ENCODE results near the gene PRAC1. TPM values are rescaled to one million over a fixed set of nuclear protein-coding genes. Genes with fewer than 3 reads are reported as not detected.

Gene PRAC1
- total RNA-seq, 2 donors from 2014 or later, result not detected

DNA sequence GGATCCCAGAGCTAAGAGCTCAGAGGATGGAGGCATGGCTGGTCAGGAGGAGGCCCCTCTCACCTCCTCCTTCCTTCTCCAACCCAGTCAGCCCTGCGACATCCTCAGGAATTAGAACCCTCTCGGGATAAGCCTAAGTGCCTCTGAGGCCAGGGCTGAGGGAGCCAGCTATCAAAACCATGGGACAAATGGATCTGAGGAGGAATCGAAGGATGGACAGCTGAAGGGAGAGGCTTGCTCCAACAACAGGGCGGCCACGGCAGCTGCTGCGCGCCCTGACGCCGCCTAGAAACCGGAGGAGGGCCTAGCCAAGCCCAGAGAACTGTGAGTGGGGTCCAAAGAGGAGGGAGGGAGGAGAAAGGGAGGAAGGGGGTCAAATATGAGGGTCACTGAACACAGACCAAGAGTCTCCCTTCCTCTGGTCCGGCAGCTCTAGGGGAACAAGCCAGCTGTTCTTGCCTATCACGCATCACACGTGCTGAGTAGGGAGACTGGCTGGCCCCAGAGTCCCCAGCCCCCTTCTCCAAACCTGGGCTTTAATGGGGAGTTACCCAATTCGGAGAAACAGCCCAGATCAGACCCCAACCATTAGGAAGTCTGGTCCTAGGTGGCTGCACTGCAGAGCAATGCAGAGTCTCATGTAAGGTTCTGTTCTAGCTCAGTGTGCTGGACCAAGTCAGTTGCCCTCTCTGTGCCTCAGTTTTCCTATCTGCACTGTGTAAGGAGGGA is 12.2 kb upstream of the PRAC1 start:
- Mint-ChIP-seq H3K4me1 (peaks cover 7% of the 10 kb centered on the region), H3K27ac (no peak overlapping the region), H3K36me3 (ENCODE audit: low read depth) (no peaks in the 10 kb centered on the region), H3K4me3 (no peak overlapping the region), H3K9me3 (no peaks in the 10 kb centered on the region), H3K27me3 (peaks cover 84% of the 10 kb centered on the region)
- no peak for ATAC-seq (replicated peaks)

DNA sequence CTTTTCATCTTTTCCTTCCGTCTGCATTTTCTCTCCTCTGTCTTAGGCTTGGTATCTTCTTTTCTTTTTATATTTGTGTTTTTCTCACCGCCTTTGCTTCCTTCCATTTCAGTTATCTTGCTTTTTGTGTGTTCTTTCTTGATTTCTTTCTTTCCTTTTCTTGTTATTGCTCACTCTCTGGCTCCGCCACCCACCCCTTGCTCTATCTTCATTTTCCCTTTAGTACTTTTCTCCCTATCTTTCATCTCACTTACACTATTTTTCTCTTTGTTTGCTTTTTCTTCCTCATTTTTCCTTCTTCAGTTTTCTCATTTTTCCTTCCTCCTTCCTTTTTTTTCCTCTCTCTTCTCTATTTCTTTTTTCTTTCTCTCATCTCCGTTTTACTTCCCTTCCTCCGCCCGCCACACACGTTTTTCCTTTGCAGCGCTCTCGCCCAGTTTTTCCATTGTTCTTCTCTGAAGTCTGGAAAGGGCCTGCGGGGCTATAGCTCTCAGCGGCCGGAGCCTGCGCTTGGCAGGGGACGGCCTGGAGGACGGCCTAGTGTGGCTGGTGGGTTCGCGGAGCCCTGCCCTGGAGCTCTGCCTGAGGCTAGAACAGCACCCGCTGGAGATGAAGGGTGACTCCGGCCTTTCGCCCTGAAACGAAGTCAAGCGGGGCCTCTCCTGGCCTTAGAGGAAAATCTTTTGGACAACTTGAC is 11.5 kb upstream of the PRAC1 start:
- Mint-ChIP-seq H3K27ac (peak overlapping the region; percentile 5), H3K4me1 (peaks cover 7% of the 10 kb centered on the region), H3K4me3 (peak overlapping the region; percentile 40), H3K27me3 (peaks cover 84% of the 10 kb centered on the region), H3K36me3 (ENCODE audit: low read depth) (no peaks in the 10 kb centered on the region), H3K9me3 (no peaks in the 10 kb centered on the region)
- no peak for ATAC-seq (replicated peaks)

DNA sequence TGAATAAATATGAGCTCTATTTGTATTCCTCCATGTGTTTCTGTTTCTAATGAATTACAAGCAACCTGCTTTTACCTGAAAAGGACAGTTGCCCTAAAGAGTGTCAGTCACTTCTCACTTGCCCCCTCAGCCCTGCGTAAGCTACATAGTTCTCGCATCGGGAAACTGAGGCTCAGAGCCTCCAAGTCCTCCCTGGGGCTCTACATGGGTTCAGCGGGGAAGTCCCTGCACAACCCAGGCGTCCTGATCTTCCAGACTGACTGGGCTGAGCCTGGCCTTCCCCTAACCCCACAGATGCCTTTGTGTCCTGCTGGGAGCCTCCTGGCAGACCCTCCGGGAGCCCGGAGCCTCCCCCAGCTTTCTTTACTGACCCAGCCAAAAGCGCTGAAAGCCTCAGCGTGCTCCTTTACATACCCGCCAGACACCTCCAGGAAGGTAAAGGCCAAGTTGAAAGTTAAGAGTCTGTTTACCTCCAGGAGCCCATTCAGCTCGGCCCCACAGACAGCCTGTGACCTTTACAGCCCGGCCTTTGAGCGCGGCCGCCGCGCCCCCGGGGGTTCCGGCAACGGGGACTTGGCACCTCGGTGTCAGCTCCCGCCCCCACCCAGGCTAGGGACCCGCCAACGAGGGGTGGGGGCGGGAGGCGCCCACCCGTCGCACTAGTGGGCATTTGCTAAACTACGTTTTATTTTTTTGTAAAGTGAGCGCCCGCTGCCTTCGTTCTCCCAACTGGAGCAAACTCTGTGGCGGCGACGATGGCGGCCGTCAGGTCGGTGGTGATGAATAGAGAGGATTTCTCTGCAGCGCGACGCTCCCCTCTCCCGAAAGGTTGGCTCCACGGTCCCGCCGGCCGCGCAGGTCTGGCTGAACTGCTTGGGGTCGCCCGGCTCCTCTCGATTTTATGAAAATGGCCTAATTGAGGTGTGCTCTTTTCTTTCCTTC is 10.6 kb upstream of the PRAC1 start:
- peak overlapping the region; percentile 40 for H3K4me3 Mint-ChIP-seq
- H3K4me1 Mint-ChIP-seq, result peaks cover 7% of the 10 kb centered on the region
- no peak for ATAC-seq (replicated peaks)
- H3K36me3 Mint-ChIP-seq (ENCODE audit: low read depth), result no peaks in the 10 kb centered on the region
- peak overlapping the region; percentile 5 for H3K27ac Mint-ChIP-seq
- H3K27me3 Mint-ChIP-seq, result peaks cover 83% of the 10 kb centered on the region
- H3K9me3 Mint-ChIP-seq, result no peaks in the 10 kb centered on the region

DNA sequence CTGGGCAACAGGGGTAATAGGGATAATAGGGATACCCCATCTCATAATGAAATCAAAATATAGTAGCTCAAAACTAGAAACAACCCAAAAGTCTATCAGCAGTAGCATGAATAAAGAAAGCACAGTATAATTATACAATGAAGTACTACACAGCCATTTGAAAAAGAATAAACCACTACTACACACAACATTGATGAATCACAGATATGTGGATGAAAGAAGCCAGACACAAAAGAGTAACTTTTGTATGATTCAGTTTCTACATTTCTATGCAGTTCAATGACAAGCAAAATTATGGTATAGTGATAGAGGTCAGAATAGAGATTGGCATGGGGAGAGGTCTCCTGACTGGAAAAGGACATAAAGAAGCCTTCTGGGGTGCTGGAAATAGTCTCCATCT is 9.0 kb upstream of the PRAC1 start:
- no peak overlapping the region for H3K4me3 Mint-ChIP-seq
- H3K27ac Mint-ChIP-seq, result no peak overlapping the region
- no peak for ATAC-seq (replicated peaks)
- no peaks in the 10 kb centered on the region for H3K36me3 Mint-ChIP-seq (ENCODE audit: low read depth)
- peaks cover 7% of the 10 kb centered on the region for H3K4me1 Mint-ChIP-seq
- H3K27me3 Mint-ChIP-seq, result peaks cover 84% of the 10 kb centered on the region
- no peaks in the 10 kb centered on the region for H3K9me3 Mint-ChIP-seq

DNA sequence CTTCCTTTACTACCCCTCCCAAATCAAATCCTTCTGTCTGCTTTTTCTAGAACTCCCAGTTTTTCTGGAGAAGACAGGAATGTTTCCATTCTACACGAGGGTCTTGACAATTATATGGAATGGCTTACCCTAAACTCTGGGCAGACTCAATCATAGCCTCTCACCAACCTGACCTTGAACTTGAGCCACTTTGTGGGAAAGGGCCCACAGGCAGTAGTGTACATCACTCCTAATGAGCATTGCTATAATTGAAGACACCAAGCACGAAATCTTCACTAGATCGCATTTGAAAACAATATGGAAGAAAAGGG is 7.9 kb upstream of the PRAC1 start:
- peaks cover 7% of the 10 kb centered on the region for H3K4me1 Mint-ChIP-seq
- no peak overlapping the region for H3K4me3 Mint-ChIP-seq
- no peak for ATAC-seq (replicated peaks)
- H3K27ac Mint-ChIP-seq, result no peak overlapping the region
- no peaks in the 10 kb centered on the region for H3K36me3 Mint-ChIP-seq (ENCODE audit: low read depth)
- H3K27me3 Mint-ChIP-seq, result peaks cover 81% of the 10 kb centered on the region
- no peaks in the 10 kb centered on the region for H3K9me3 Mint-ChIP-seq

DNA sequence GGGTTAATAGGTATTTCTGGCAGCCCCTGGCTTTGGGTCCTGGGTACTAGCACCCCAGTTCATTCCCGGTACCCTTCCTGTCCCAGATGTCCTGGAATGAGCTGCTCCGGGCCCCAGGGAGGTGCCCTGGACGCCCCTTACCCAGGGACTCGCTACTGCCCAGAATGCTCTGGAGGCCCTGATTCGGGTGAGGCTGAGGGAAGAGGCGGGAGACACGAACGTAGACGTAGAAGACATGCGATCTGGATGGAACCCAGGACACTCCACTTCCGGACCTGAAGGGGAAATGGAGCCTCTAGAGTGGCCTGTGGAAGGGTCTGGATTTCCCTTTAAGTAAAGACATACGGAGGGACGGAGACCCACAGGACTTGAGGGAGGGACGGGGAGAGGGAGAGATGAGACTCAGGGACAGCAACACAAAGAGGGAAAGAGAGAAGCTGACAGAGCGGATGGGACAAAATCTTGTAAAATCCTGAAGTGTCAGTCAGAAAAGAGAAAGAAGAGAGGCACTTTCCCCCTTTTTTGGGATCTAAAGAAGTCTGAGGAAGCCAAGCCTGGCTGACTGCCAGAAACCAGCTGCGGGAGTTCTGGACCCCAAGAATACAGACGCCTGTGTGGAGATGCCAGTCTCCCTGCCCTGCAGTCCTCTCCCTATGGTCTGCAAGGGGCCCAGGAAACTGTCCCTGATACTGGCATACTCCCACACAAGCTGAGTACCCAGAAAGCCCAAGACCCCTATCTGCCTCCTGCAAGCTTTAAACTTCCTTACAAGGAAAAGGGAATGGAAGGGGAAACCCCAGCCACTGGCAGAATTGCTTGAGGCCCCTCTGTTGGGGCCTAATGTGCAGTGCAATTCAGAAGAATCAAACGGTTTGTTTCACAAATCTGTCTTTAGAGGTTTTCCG is 7.3 kb upstream of the PRAC1 start:
- Mint-ChIP-seq H3K36me3 (ENCODE audit: low read depth) (no peaks in the 10 kb centered on the region), H3K4me1 (peaks cover 7% of the 10 kb centered on the region), H3K27ac (no peak overlapping the region), H3K9me3 (no peaks in the 10 kb centered on the region), H3K27me3 (peaks cover 82% of the 10 kb centered on the region), H3K4me3 (no peak overlapping the region)
- no peak for ATAC-seq (replicated peaks)

DNA sequence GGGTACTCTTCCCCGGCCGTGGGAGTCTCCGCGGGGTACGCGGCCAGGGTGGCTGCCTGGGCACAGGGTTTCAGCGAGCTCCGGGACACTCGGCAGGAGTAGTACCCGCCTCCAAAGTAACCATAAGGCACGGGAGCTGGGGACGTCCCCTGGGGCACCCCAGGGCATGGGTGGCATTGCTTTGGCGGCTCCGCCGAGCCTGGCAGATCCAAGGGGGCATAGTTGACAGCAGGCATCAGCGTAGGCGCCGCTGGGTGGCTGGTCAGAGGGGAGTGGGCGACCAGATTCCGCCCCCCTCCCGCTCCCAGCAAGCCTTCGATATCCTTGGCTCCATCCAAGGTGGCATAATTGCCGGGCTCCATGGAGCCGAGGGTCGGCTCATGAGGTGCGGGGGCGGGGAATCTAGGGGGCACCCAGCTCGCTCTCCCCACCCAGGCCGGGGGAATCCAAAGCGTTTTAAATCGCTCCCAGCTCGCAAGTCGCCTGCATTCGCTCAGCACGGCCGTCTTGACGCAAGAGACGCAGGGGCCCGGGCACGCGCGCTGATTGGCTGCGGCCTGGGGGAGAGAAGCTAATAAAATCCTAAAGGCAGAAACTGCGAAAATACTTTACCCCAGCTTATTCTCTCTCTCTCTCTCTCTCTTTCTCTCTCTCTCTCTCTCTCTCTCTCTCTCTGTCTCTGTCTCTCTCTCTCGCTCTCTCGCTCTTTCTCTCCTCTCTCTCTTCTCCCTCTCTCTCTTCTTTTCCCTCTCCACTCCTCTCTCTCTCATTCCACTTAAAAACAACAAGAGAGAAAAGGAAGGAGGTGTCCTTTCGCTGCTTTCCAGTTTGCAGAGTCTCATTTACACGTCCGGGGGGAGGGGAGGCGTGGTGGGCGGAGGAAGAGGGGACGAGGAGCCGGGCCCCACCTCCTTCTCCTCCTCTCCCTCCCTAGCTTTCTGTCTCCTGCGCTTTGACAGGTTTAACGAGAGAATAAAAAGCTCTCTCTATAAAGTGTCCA is 6.2 kb upstream of the PRAC1 start, which contains the start of gene HOXB13:
HOXB13 (minus strand) TSS at position 519 of the 1,000 bp plus-strand sequence; CDS start at position 362, 157 bp downstream.
- no peaks in the 10 kb centered on the region for H3K9me3 Mint-ChIP-seq
- peak within 1 kb of the TSS; percentile 32 for H3K4me3 Mint-ChIP-seq
- no peak for ATAC-seq (replicated peaks)
- H3K36me3 Mint-ChIP-seq (ENCODE audit: low read depth), result no peaks in the 10 kb centered on the region
- H3K27me3 Mint-ChIP-seq, result peaks cover 83% of the 10 kb centered on the region
- H3K4me1 Mint-ChIP-seq, result peaks cover 11% of the 10 kb centered on the region
- no peak within 1 kb of the TSS for H3K27ac Mint-ChIP-seq

DNA sequence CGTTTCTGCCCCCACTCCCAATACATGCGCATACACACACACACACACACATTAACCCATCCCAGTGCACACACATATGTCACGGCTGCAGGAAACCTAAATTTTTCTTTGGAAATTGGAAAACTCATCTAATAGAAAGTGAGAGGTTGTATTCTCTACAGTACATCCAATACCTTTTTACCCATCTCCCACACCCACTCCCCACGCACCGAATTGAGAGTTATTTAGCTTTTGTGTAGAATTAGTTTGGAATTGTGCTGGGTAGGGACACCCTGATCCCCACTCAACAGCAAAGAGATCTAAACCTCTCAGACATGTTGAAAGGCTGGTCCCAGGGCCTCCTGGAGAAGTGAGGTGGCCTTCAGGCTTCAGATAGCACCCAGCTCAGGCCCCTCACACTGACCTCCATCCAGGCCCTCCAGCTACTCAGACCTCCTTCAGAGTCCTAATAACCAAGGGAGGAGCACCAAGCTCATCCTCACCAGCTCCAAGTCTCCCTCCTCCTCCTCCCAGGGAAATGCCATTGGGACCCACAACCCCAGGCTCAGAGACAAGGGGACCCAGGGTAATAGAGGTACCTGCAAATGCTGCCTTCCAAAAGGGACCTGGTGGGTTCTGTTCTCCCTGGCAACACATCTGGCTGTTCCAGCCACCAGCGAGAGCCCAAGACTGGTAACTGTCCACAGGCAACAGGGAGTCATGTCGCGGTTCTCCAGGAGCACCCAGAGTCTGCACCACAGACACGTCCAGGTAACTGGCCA is 5.3 kb upstream of the PRAC1 start:
- peak overlapping the region; percentile 32 for H3K4me3 Mint-ChIP-seq
- H3K36me3 Mint-ChIP-seq (ENCODE audit: low read depth), result no peaks in the 10 kb centered on the region
- H3K9me3 Mint-ChIP-seq, result no peaks in the 10 kb centered on the region
- H3K27ac Mint-ChIP-seq, result no peak overlapping the region
- peaks cover 77% of the 10 kb centered on the region for H3K27me3 Mint-ChIP-seq
- peaks cover 7% of the 10 kb centered on the region for H3K4me1 Mint-ChIP-seq
- no peak for ATAC-seq (replicated peaks)

DNA sequence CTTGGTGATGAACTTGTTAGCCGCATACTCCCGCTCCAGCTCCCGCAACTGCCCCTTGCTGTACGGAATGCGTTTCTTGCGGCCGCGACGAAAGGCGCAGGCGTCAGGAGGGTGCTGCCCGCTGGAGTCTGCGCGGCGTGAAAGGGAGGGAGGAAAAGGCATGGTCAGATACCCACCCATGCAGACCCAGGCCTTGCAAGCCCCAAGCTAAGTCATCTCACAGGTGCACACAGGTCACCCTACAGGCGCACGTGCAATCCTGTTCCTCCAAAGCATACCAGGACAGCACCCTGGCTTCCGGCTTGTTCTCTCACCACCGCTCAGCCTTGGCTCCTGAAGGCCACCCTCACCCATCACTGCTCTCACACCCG is 4.6 kb upstream of the PRAC1 start:
- Mint-ChIP-seq H3K27me3 (peaks cover 80% of the 10 kb centered on the region), H3K4me3 (no peak overlapping the region), H3K27ac (no peak overlapping the region), H3K4me1 (peaks cover 7% of the 10 kb centered on the region), H3K36me3 (ENCODE audit: low read depth) (no peaks in the 10 kb centered on the region), H3K9me3 (no peaks in the 10 kb centered on the region)
- no peak for ATAC-seq (replicated peaks)

DNA sequence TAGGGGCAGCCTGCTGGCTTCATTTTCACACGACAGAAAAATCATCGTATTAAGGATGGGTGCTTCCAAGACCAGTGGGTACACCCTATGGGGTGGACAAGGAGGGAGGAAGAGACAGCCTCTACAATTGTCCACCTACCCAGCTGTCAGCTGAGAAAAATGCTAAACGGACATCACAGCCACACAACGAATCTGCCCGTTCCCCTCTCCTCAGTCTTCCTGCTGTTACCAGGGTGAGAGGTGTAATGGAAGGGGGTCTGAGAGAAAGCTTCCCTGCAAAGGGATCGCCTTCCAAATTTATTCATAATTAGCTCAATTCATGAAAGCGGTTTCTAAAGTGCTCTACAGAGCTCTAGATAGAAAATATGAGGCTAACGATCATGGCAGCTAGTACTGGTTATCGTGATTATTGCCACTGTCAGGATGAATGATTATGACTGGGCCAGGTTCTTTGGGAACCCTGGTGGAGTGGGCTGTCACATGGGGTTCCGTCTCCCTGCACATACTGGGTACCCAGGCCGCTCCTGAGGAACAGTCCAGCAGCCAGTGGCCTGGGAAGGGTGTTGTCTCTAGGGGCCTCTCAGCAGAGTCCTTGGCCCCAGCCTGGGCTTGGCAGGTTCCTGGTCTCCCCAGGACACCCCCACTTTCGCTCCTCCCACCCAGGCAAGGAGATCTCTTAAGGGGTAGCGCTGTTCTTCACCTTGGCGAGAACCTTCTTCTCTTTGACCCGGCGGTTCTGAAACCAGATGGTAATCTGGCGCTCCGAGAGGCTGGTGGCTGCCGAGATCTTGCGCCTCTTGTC is 4.0 kb upstream of the PRAC1 start:
- Mint-ChIP-seq H3K4me1 (peaks cover 7% of the 10 kb centered on the region), H3K27ac (no peak overlapping the region), H3K27me3 (peaks cover 75% of the 10 kb centered on the region), H3K4me3 (no peak overlapping the region), H3K9me3 (no peaks in the 10 kb centered on the region), H3K36me3 (ENCODE audit: low read depth) (no peaks in the 10 kb centered on the region)
- no peak for ATAC-seq (replicated peaks)

DNA sequence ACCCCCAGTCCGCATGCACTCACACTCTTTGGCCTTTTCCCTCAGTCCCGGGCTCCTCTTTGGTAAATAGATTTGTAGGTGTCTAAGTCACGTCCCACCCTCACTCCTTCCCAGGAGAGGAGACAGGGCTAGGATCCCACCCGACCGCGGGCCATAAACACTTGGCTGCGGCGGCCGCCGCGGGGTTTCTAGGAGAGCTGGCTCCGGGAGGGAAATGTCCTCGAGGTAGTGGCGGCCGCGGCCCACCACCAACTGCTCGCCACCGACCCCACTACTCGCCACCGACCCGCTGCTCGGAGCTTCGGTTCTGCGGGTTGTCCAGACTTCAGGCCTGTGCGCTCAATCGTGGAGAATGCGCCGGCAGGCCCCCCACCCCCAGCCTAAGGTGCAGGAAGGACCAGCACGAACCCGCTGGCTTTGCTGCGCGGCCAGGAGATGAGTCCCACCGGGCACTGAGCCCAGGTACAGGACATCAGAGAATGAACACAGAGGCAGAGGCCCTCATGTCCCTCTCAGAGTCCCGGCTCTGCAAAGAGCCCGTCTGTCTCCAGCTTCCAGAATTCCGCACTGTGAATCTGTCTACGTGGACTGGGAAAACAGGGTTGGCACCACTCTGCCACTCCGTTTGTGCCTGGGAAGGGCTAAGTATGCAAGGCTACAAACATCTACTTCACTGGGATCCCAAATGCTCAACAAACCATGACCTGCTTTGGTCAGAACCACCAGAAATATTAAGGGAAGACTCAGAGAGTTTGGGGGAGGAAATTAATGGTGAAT is 3.2 kb upstream of the PRAC1 start:
- H3K4me3 Mint-ChIP-seq, result peak overlapping the region; percentile 50
- peaks cover 4% of the 10 kb centered on the region for H3K36me3 Mint-ChIP-seq (ENCODE audit: low read depth)
- H3K4me1 Mint-ChIP-seq, result peaks cover 7% of the 10 kb centered on the region
- H3K9me3 Mint-ChIP-seq, result no peaks in the 10 kb centered on the region
- H3K27me3 Mint-ChIP-seq, result peaks cover 77% of the 10 kb centered on the region
- ATAC-seq (replicated peaks), result no peak
- H3K27ac Mint-ChIP-seq, result no peak overlapping the region

Measured in activated T-helper 17 cell treated with anti-CD3 and anti-CD28 coated beads, Interleukin-2, amount 50 U/mL, for 72 hours (primary cell).